Stimulated activated CD8-positive, alpha-beta memory T cell treated with anti-CD3 and anti-CD28 coated beads, Interleukin-7, amount 100 ng/mL, for 24 hours (primary cell): Measurements from ENCODE around the gene USP35.

Source experiments
- DNase-seq: peaks from one replicate; pipeline ENCODE4 v3.0.0-alpha.2; 2020; ENCODE audit warnings: low read depth

The USP35 gene, protein sequence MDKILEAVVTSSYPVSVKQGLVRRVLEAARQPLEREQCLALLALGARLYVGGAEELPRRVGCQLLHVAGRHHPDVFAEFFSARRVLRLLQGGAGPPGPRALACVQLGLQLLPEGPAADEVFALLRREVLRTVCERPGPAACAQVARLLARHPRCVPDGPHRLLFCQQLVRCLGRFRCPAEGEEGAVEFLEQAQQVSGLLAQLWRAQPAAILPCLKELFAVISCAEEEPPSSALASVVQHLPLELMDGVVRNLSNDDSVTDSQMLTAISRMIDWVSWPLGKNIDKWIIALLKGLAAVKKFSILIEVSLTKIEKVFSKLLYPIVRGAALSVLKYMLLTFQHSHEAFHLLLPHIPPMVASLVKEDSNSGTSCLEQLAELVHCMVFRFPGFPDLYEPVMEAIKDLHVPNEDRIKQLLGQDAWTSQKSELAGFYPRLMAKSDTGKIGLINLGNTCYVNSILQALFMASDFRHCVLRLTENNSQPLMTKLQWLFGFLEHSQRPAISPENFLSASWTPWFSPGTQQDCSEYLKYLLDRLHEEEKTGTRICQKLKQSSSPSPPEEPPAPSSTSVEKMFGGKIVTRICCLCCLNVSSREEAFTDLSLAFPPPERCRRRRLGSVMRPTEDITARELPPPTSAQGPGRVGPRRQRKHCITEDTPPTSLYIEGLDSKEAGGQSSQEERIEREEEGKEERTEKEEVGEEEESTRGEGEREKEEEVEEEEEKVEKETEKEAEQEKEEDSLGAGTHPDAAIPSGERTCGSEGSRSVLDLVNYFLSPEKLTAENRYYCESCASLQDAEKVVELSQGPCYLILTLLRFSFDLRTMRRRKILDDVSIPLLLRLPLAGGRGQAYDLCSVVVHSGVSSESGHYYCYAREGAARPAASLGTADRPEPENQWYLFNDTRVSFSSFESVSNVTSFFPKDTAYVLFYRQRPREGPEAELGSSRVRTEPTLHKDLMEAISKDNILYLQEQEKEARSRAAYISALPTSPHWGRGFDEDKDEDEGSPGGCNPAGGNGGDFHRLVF

GRCh38 chr11:78188286-78189173, at the start of gene USP35, which contains the start of gene KCTD21:
TSS of gene USP35 (plus strand) at chr11:78188919. CDS start at chr11:78196246, 7,327 bp downstream.
TSS of gene KCTD21 (minus strand) at chr11:78188626. CDS start at chr11:78174554, 14,072 bp downstream.
- DNase-seq: peak; percentile 80

- peak; percentile 95 for DNase-seq
Measured at GRCh38 chr11:78139422-78140391, 49.0 kb upstream of the USP35 start, which contains the start of gene ALG8. TSS of gene ALG8 (minus strand) at chr11:78139626. CDS start at chr11:78139588, 38 bp downstream.

DNA sequence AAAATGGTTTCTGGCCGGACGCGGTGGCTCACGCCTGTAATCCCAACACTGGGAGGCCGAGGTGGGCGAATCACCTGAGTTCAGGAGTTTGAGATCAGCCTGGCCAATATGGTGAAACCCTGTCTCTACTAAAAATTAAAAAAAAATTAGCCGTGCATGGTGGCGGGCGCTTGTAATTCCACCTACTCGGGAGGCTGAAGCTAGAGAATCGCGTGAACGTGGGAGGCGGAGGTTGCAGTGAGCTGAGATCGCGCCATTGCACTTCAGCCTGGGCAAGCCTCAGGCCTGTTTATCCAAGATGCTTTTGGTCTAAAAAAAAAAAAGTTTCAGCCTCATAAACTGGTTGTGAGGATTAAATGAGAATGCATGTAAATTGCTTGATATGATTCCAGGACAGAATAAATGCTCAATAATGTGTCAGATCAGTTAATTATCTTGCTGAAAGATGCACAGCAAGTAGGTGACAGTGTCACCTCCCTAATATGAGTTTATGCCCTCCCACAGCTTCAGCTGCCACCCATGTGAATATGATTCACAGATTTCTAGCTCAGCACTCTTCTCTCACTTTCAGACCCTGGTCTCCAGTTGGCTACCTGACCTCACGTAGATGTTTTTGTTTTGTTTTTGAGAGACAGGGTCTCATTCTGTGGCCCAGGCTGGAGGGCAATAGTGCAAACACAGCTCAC, 48.2 kb upstream of the USP35 start:
- DNase-seq: no peak

DNA sequence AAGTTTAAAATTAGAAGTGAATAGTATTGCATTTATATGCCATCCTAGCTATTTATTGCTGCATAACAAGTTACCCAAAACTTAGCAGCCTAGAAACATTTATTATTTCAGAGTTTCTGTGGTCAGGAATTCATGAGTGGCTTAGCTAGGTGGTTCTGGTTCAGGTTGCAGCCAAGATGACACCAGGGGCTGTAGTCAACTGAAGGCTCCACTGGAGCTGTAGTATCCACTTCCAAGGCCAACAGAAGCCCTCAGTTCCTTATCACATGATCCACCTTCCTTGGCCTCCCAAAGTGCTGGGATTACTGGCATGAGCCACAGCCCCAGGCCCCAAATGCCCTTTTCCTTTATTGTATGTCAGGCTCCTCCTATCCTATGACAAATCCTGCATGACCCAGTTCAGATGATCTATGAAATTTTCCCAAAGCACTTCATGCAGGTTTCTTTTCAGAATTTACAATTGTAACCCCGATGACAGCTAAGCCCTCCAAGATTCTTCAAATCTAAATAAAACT, 43.2 kb upstream of the USP35 start:
- DNase-seq: no peak

DNA sequence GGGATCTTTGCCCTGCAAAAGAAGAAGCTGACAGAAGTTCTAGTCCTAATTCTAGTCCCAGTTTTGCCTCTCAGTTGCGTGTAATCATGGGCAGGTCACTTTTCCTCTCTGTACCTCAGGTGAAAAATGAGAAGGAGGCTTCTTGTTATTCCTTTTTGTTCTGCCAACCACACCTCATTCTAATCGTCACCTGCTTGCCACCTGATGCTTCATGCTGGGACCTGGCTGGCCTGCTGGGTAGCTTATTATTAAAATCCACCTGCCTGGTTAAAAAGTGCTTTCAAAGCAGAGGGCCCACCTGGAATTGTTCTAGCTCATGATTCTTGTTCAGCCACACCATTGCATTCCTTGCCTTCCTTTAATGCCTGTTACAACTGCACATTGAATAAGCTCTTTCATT, 40.9 kb upstream of the USP35 start:
- no peak for DNase-seq

GRCh38 chr11:78149646-78150045, 39.1 kb upstream of the USP35 start:
- DNase-seq: no peak

DNA sequence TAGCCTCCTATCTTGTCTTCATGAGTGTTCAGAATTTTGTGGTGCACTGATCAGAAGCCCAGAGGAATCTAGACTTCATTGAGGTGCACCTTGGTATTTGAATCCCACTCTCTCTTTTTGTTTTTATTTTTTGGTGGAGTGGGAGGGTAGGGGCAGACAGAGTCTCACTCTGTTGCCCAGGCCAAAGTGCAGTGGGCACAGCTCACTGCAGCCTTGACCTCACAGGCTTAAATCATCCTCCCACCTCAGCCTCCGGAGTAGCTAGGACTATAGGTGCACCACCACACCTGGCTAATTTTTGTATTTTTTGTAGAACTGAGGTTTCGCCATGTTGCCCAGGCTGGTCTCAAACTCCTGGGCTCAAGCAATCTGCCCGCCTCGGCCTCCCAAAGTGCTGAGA, 38.4 kb upstream of the USP35 start:
- DNase-seq: no peak

GRCh38 chr11:78150754-78151153, 38.0 kb upstream of the USP35 start:
- no peak for DNase-seq

GRCh38 chr11:78151804-78152203, 36.9 kb upstream of the USP35 start:
- DNase-seq: no peak

- DNase-seq: no peak
Measured at GRCh38 chr11:78156127-78156844, 32.4 kb upstream of the USP35 start.

- no peak for DNase-seq
Measured at GRCh38 chr11:78158987-78159652, 29.6 kb upstream of the USP35 start.

- no peak for DNase-seq
Measured at GRCh38 chr11:78160557-78160956, 28.2 kb upstream of the USP35 start.

GRCh38 chr11:78161346-78161745, 27.4 kb upstream of the USP35 start:
- no peak for DNase-seq

GRCh38 chr11:78161962-78162371, 26.8 kb upstream of the USP35 start:
- DNase-seq: no peak

DNA sequence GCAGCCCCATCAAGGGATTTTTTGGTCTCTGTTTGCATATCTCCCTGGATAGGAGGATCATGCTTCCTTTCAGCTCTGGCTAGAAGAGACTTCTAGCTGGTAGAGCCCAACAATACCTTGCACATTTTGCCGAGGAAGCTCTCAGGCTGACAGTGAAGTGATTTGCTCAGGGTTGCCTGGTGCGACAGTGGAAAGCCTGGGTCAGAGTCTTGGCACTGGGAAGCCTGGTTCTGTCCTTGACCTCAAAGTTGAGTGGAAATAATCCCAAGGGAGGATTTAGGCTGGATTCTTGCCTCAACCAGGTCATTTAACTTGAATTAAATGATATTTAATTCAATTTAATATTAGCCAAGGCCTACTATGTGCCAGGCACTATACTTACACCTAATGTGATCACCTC, 24.9 kb upstream of the USP35 start:
- no peak for DNase-seq

- DNase-seq: no peak
Measured at GRCh38 chr11:78164471-78164870, 24.2 kb upstream of the USP35 start.

DNA sequence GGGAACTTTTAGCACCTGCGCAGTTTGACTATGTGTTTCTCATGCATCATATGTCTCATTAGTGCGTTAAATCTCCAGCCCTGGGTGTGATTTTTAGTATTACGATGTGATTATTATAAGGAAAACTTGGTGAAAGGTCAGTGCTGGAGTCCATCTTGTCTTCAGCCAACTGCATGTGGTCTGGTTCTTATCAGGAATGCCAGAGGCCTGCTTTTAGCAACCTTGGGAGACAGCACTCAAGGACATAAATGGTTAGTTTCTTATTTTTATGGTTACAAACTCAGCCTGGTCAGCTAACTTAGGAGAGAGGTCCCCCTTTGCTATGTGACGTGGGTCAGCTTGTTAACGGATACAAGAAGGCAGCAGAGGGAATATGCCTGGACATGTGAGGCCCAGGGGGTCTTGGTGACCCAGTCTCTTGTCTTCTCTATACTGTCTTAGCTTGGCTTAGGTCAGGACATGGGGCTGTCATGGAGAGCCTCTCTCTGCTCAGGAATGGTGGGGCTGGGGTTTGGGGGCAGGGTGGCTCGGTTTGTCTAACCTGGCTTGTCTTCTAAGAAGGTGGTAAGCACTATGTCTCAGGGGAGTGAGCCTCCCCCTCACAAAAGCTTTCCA, 21.8 kb upstream of the USP35 start:
- no peak for DNase-seq
